IPS-18c (cell line): ENCODE data around the gene EPS8L1.

Source experiments
- H3K4me3 ChIP-seq: 2 replicates; pipeline ENCODE4 v1.7.0; 2013; ENCODE audit warnings: low read depth, mild to moderate bottlenecking, low read length, moderate library complexity; ENCODE audit not compliant: insufficient read depth
- H3K9me3 ChIP-seq: one replicate; pipeline ENCODE4 v1.6.1; 2013; ENCODE audit warnings: mild to moderate bottlenecking, low read length, moderate library complexity; ENCODE audit not compliant: control insufficient read depth, insufficient read depth

EPS8L1 gene

GRCh38 chr19:55116859-55117662 is 41.4 kb downstream of the EPS8L1 start, which contains the start of gene PPP1R12C:
Gene PPP1R12C, minus strand, starts transcription at chr19:55117637. Its CDS starts 94 bp downstream, at chr19:55117543.
- Histone ChIP-seq H3K9me3 (no peaks in the 10 kb centered on the region), H3K4me3 (peak within 1 kb of the TSS; percentile 86)

DNA sequence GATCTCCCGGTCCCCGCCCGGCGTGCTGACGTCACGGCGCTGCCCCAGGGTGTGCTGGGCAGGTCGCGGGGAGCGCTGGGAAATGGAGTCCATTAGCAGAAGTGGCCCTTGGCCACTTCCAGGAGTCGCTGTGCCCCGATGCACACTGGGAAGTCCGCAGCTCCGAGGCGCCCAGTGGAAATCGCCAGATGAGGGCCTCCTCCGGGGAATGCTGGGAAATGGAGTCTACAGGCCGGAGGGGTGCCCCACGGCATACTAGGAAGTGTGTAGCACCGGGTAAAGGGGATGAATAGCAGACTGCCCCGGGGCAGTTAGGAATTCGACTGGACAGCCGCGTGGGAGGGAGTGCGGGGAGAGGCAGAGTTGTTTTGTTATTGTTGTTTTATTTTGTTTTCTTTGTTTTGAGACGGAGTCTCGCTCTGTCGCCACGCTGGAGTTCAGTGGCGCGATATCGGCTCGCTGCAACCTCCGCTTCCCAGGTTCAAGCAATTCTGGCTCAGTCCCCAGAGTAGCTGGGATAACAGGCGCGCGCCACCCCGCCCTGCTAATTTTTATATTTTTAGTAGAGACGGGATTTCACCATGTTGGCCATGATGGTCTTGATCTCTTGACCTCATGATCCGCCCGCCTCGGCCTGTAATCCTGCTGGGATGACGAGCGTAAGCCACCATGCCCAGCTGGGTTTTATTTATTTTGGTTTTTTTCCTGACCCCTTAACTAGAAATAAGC is 42.2 kb downstream of the EPS8L1 start:
- Histone ChIP-seq H3K9me3 (no peaks in the 10 kb centered on the region), H3K4me3 (peak overlapping the region; percentile 77)

DNA sequence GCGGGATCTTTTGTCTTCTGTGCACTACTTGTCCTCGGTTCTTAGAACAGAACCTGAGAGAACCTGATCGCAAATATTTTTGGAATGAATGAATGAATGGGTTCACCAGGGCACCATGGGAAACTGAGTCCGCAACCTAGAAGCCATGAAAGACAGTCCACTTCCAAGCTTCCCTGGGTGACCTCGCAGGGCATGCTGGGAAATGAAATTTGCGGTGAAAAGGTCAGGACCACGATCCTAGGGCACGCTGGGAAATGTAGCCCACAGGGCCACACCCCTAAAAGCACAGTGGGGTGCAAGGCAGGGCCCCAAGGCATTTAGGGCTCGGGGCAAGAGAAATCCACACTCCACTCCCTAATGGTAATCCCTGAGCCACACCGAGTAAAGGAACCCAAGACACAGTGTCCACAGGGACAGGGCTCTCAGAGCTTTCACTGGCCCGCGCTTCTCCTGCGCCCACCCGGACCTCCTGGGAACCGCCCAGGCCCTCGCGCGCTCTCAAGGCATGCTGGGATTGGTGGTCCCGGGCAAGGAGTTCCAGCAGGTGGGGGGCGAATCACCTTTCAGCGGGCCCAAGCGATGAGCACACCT is 42.8 kb downstream of the EPS8L1 start:
- Histone ChIP-seq H3K4me3 (peak overlapping the region; percentile 77), H3K9me3 (no peaks in the 10 kb centered on the region)

- peak overlapping the region; percentile 77; the same call in 1 of the 2 replicates for H3K4me3 ChIP-seq
These were observed 43.4 kb downstream of the EPS8L1 start for GRCh38 chr19:55119053-55119452.

GRCh38 chr19:55131421-55131820 is 55.8 kb downstream of the EPS8L1 start:
- Histone ChIP-seq H3K4me3 (no peak overlapping the region), H3K9me3 (no peaks in the 10 kb centered on the region)

More at GRCh38 chr19:55119053-55119452, 43.4 kb downstream of the EPS8L1 start:
- H3K9me3 ChIP-seq, result no peaks in the 10 kb centered on the region

DNA sequence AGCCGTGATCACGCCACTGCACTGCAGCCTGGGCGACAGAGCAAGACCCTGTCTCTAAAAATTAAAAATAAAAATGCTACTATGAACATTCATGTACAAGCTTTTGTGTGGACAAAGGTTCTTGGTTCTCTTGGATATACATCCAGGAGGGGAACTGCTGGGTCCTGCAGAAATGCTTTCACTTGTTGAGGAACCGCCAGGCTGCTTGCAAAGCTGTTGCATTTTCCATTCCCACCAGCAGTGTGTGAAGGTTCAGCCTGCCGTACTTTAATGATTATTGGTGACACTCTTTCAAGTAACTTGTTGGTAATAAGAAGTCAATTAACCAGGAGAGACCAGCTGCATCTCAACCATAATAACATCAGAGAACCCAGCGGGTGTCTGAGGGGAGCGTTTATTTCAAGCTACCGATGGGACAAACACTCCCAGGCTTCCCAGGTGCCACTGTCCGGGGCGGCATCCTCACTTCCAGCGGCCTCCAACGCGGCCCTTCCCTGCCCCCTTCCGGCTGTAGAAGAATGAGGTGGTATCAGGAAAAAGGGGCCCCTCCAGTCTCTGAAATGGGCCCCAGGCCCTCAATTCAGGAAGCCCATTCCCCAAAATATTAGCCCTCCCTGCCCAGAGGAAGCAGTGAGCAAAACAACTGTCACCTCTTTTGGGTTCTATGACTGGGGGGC is 56.9 kb downstream of the EPS8L1 start:
- Histone ChIP-seq H3K9me3 (no peaks in the 10 kb centered on the region), H3K4me3 (no peak overlapping the region)

DNA sequence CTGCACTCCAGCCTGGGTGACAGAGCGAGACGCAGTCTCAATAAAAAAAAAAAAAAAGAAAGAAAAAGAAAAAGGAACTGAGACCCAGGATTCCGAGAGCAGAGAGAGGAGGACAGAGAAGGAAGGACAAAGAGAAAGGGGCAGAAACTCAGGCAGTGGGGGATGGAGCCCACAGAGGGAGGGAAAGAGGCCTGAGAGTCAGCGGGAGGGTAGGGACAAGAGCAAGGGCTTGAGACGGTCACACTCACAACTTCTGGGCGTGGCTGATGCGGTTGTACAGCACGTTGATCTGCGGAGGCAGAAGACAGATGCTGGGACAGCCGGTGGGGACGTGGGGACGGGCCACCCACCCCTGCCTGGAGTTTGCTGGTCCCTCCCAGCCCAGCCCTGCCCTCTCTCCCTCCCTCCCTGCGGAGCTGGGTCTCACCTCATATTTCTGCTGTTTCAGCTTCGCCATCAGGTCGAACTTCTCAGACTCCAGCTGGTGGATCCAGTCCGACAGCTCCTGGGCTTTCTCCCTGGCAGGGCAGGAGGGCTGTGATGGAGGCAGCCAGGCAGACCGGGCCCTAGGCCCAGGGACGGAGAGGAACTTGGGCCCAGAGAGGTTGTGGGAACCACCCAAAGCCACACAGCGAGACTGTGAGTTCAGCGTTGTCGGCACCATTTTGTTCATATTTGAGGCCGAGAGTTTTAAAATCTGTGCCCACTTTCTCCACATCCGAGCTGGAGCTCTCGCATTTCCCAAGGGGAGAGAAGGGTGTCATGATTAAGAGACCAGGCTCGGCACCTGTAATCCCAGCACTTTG is 58.2 kb downstream of the EPS8L1 start:
- H3K9me3 ChIP-seq, result no peaks in the 10 kb centered on the region
- no peak overlapping the region for H3K4me3 ChIP-seq

DNA sequence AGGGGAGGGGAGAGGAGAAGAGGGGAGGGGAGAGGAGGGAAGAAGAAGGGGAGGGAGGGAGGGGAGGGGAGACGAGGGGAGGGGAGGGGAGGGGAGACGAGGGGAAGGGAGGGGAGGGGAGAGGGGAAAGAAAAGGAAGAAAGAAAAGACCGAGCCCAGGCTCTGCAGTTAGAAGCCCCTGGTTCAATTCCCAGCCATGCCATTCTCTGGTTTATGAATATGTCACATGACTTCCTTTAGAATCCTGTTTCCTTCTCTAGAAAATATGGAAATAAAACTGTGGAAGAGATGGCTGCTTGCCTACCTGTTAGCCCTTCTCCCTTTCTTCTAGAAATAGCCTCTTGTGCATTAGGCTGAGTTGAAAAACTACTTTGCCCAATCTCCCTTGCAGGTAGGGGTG is 59.1 kb downstream of the EPS8L1 start:
- no peak overlapping the region for H3K4me3 ChIP-seq
- H3K9me3 ChIP-seq, result no peaks in the 10 kb centered on the region

GRCh38 chr19:55136399-55137102 is 60.9 kb downstream of the EPS8L1 start:
- no peaks in the 10 kb centered on the region for H3K9me3 ChIP-seq

More at GRCh38 chr19:55136399-55137102, 60.9 kb downstream of the EPS8L1 start:
- no peak overlapping the region for H3K4me3 ChIP-seq
